Measurements from ENCODE around the gene OR14C36. TPM values are rescaled to one million over a fixed set of nuclear protein-coding genes. Genes with fewer than 3 reads are reported as not detected.
"Not testable (repeated sequence)": the region's sequence is repeated elsewhere in the genome, so short reads cannot be mapped to it uniquely, and the experiment has no call there.

Gene OR14C36, protein sequence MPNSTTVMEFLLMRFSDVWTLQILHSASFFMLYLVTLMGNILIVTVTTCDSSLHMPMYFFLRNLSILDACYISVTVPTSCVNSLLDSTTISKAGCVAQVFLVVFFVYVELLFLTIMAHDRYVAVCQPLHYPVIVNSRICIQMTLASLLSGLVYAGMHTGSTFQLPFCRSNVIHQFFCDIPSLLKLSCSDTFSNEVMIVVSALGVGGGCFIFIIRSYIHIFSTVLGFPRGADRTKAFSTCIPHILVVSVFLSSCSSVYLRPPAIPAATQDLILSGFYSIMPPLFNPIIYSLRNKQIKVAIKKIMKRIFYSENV
- total RNA-seq (2014; rRNA removed; shearing (Covaris generic)) (not detected in 2 replicates), total RNA-seq (2022) (not detected in 2 replicates), Bru-seq, nascent RNA (not detected), BruChase-seq, experiment 1, labeled RNA remaining after a 6-hour chase (not detected), BruChase-seq, experiment 2, labeled RNA remaining after a 2-hour chase (not detected)
- long read RNA-seq: 0 reads

DNA sequence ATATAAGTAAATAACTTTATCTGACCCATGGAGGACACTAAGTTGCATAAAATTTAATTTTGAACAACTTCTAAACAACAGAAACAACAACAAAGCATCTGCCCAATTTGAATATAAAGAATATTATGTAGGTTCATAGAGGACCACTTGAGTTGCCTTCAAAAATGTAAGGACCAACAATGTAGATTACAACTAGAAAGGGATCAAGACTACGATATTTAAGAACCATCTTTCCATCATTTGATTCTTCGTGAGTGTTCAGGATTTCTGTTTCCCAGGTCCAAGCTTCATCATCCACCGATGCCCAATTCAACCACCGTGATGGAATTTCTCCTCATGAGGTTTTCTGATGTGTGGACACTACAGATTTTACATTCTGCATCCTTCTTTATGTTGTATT lies at the start of gene OR14C36:
TSS of gene OR14C36 (plus strand) at position 301 of the 400 bp plus-strand sequence. CDS start at position 301, 0 bp downstream.
- intact Hi-C loops (cut with micrococcal nuclease; ENCODE audit: unreplicated experiment): no loop called here
- TF ChIP-seq EZH2phosphoT487 (IDR thresholded peaks at IDR 0.05; ENCODE audit: borderline replicate concordance, low read depth, low read length) (no peak), CTCF (conservative IDR thresholded peaks at IDR 0.05; ENCODE audit: low read length) (no peak)
- POLR2A ChIA-PET: no interaction called here
- Histone ChIP-seq H3K9me2 (ENCODE audit: insufficient read depth, low read length) (no peaks in the 10 kb centered on the region), H3K4me1 (ENCODE audit: insufficient read depth, low read length, poor library complexity, severe bottlenecking) (no peaks in the 10 kb centered on the region), H4K20me1 (ENCODE audit: insufficient read depth, low read length) (no peaks in the 10 kb centered on the region), H3K27ac (ENCODE audit: low read depth, low read length, poor library complexity, severe bottlenecking) (no peak within 1 kb of the TSS), H3K4me3 (ENCODE audit: low read depth, low read length, poor library complexity, severe bottlenecking) (no peak within 1 kb of the TSS), H3K79me2 (ENCODE audit: insufficient read depth, low read depth, low read length) (no peaks in the 10 kb centered on the region), H3K4me2 (ENCODE audit: low read length) (no peak within 1 kb of the TSS), H2AFZ (ENCODE audit: low read length) (no peak within 1 kb of the TSS), H3K36me3 (ENCODE audit: insufficient read depth, low read length) (no peaks in the 10 kb centered on the region), H3K9me3 (ENCODE audit: low read length) (no peaks in the 10 kb centered on the region)
- DNase-seq (ENCODE audit: low spot score): no peak
- no TSS peak for BruUV-seq (replicated peaks)
- CTCF ChIA-PET (ENCODE audit: unreplicated experiment): no interaction called here

DNA sequence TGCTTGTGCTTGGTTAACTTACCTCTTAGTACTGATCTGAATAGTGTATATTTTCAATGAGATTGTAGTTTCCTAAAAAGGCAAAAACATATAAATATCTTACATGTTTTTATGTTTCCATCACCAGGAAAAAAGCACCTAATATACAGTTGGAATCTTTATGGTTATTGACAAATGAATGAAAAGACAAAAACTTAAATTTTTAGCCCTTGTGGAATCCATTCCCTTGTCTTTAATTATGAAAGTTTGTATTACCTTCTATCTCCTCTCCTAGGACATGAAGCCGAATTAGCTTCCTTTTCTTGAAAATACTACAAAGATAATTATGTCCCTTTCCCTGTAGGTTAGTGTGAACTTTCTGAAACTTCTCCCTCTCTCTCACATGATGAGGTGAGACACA lies 45.3 kb upstream of the OR14C36 start, which contains the start of gene OR2T12:
TSS of gene OR2T12 (minus strand) at position 101 of the 400 bp plus-strand sequence. CDS start 7,846 bp downstream, outside the sequence.
- CTCF ChIA-PET (ENCODE audit: unreplicated experiment): no interaction called here

DNA sequence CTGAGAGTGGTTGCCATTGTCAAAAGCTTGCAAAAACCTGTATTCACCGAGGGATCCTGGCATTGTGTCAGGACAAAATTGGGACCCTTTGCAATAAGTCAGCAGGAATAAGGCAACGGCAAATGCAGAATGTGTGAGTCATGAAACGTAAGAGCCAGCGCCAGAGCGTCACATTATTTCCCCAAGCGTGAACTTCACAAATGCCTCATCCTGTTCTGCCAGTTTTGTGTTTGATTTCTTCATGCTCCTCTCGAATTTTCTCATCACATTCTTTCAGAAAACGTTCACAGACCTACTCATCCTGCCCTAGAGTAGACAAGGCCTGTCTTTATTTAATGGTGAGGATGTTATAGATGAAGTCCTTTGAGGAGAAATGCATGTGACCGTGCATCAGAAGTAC lies 42.9 kb upstream of the OR14C36 start:
- H3K36me3 ChIP-seq (ENCODE audit: insufficient read depth, low read length); H3K4me2 ChIP-seq (ENCODE audit: low read length); H3K9me2 ChIP-seq (ENCODE audit: insufficient read depth, low read length); POLR2A ChIA-PET; DNase-seq (ENCODE audit: low spot score); H2AFZ ChIP-seq (ENCODE audit: low read length); BruUV-seq (replicated peaks); H4K20me1 ChIP-seq (ENCODE audit: insufficient read depth, low read length); CTCF ChIA-PET (ENCODE audit: unreplicated experiment); H3K9me3 ChIP-seq (ENCODE audit: low read length); H3K4me1 ChIP-seq (ENCODE audit: insufficient read depth, low read length, poor library complexity, severe bottlenecking); H3K79me2 ChIP-seq (ENCODE audit: insufficient read depth, low read depth, low read length); H3K27ac ChIP-seq (ENCODE audit: low read depth, low read length, poor library complexity, severe bottlenecking); intact Hi-C loops (cut with micrococcal nuclease; ENCODE audit: unreplicated experiment); H3K4me3 ChIP-seq (ENCODE audit: low read depth, low read length, poor library complexity, severe bottlenecking): not testable (repeated sequence)

More for the DNA sequence above, 45.3 kb upstream of the OR14C36 start, which contains the start of gene OR2T12:
- DNase-seq (ENCODE audit: low spot score): no peak
- TF ChIP-seq CTCF (conservative IDR thresholded peaks at IDR 0.05; ENCODE audit: low read length) (no peak), EZH2phosphoT487 (IDR thresholded peaks at IDR 0.05; ENCODE audit: borderline replicate concordance, low read depth, low read length) (no peak)
- POLR2A ChIA-PET: no interaction called here
- no peak within 1 kb of the TSS for H3K4me2 ChIP-seq (ENCODE audit: low read length)
- no peaks in the 10 kb centered on the region for H3K4me1 ChIP-seq (ENCODE audit: insufficient read depth, low read length, poor library complexity, severe bottlenecking)
- H3K27ac ChIP-seq (ENCODE audit: low read depth, low read length, poor library complexity, severe bottlenecking): no peak within 1 kb of the TSS
- H3K9me2 ChIP-seq (ENCODE audit: insufficient read depth, low read length): no peaks in the 10 kb centered on the region
- intact Hi-C loops (cut with micrococcal nuclease; ENCODE audit: unreplicated experiment): no loop called here
- no TSS peak for BruUV-seq (replicated peaks)
- H3K36me3 ChIP-seq (ENCODE audit: insufficient read depth, low read length): no peaks in the 10 kb centered on the region
- H3K4me3 ChIP-seq (ENCODE audit: low read depth, low read length, poor library complexity, severe bottlenecking): no peak within 1 kb of the TSS
- H4K20me1 ChIP-seq (ENCODE audit: insufficient read depth, low read length): no peaks in the 10 kb centered on the region
- H3K9me3 ChIP-seq (ENCODE audit: low read length): no peaks in the 10 kb centered on the region
- no peak within 1 kb of the TSS for H2AFZ ChIP-seq (ENCODE audit: low read length)
- no peaks in the 10 kb centered on the region for H3K79me2 ChIP-seq (ENCODE audit: insufficient read depth, low read depth, low read length)

Data from OCI-LY7 (cell line).